Hepatocyte (in vitro differentiated cells): ENCODE data around the gene KSR1. TPM values are rescaled to one million over a fixed set of nuclear protein-coding genes. Genes with fewer than 3 reads are reported as not detected.
"Not testable (repeated sequence)": the region's sequence is repeated elsewhere in the genome, so short reads cannot be mapped to it uniquely, and the experiment has no call there.

Experiments used
- DNase-seq: peaks from one replicate; pipeline ENCODE4 v3.0.0-alpha.2; 2016; ENCODE audit warnings: low spot score
- H2AFZ ChIP-seq: fragments of 200-600 bp; sonication (generic); 2 replicates; pipeline ENCODE4 v1.6.0; 2016; ENCODE audit warnings: antibody characterized with exemption, mild to moderate bottlenecking
- H3K27ac ChIP-seq: fragments of 200-600 bp; sonication (generic); 2 replicates; pipeline ENCODE4 v1.5.1; 2016; ENCODE audit warnings: mild to moderate bottlenecking
- H3K27me3 ChIP-seq: fragments of 200-600 bp; sonication (generic); 2 replicates; pipeline ENCODE4 v1.6.1; 2016
- H3K36me3 ChIP-seq: fragments of 200-600 bp; sonication (generic); replicated peaks from 2 replicates; pipeline ENCODE4 v1.5.1; 2016; ENCODE audit warnings: low read depth; ENCODE audit not compliant: insufficient read depth
- H3K4me1 ChIP-seq: fragments of 200-600 bp; sonication (generic); 2 replicates; pipeline ENCODE4 v1.5.1; 2016; ENCODE audit warnings: mild to moderate bottlenecking, moderate library complexity; ENCODE audit not compliant: insufficient read depth
- H3K4me2 ChIP-seq: fragments of 200-600 bp; sonication (generic); 2 replicates; pipeline ENCODE4 v1.6.0; 2016
- H3K4me3 ChIP-seq: fragments of 200-600 bp; sonication (generic); 2 replicates; pipeline ENCODE4 v1.5.1; 2016; ENCODE audit warnings: mild to moderate bottlenecking
- H3K79me2 ChIP-seq: fragments of 200-600 bp; sonication (generic); 2 replicates; pipeline ENCODE4 v1.6.0; 2017; ENCODE audit warnings: mild to moderate bottlenecking
- H3K9me2 ChIP-seq: fragments of 200-600 bp; sonication (generic); replicated peaks from 2 replicates; pipeline ENCODE4 v1.6.0; 2017; ENCODE audit warnings: mild to moderate bottlenecking; ENCODE audit not compliant: insufficient read depth
- H3K9me3 ChIP-seq: fragments of 200-600 bp; sonication (generic); 2 replicates; pipeline ENCODE4 v1.5.1; 2016; ENCODE audit warnings: low read depth, mild to moderate bottlenecking
- H4K20me1 ChIP-seq: fragments of 200-600 bp; sonication (generic); 2 replicates; pipeline ENCODE4 v1.6.0; 2016; ENCODE audit warnings: mild to moderate bottlenecking; ENCODE audit not compliant: insufficient read depth, poor library complexity, severe bottlenecking
- EZH2 ChIP-seq: fragments of 200-600 bp; sonication (generic); IDR thresholded peaks from 2 replicates; pipeline ENCODE4 v1.6.1; 2016; ENCODE audit warnings: antibody characterized with exemption, mild to moderate bottlenecking, borderline replicate concordance
- EZH2phosphoT487 ChIP-seq: fragments of 200-600 bp; sonication (generic); IDR thresholded peaks from one replicate; pipeline ENCODE4 v1.6.1; 2018; ENCODE audit warnings: antibody characterized with exemption, mild to moderate bottlenecking, low read depth, moderate library complexity; ENCODE audit not compliant: unreplicated experiment, severe bottlenecking
- WGBS: methylation state at CpG from one replicate; pipeline ENCODE4 v1.1.6; 2016; ENCODE audit warnings: low lambda C conversion rate; ENCODE audit errors: missing lambda C conversion rate; 5-methylcytosine and 5-hydroxymethylcytosine counted together
- polyA plus RNA-seq: library from polyadenylated mRNA; unstranded; fragments of >200 nt; fragmentation: Nextera tagmentation; extraction: Ambion mirVana; gene quantifications from 2 replicates; pipeline ENCODE4 v1.2.1, GENCODE V29; 2016
- total RNA-seq: library from RNA; depleted of rRNA; stranded (reverse); fragments of >200 nt; gene quantifications from 2 replicates; pipeline ENCODE4 v1.2.3, GENCODE V29; 2014
- TF ChIP-seq, protein P1 (sequence below): fragments of 200-600 bp; sonication (generic); IDR thresholded peaks from 2 replicates; pipeline ENCODE4 v1.5.1; 2016; ENCODE audit warnings: antibody characterized with exemption, mild to moderate bottlenecking; ENCODE audit not compliant: poor library complexity

KSR1 gene
- total and polyA plus RNA-seq, 2 experiments from 2014 or later, result 16.2 to 32.6 TPM

DNA sequence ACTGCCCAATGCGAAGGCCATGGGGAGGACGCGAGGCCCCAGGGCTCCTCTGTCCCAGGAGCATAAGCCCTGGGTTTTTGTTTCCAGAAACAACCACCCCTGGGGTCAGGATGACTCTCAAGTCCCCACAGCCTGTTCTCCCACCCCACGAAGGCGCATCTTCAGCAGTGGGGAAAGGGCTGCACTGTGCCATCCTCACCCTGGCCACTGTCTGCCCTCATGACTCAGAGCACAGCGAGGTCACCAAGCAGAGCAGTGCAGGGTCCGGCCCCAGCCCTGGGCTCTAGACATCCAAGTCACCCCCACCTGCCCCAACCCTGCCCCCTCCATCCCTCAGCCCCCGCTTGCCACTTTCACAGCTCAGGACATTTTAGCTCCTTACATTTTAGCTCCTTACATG lies 22.7 kb upstream of the KSR1 start:
- H3K79me2 ChIP-seq, result no peaks in the 10 kb centered on the region
- no peak overlapping the region for H3K4me3 ChIP-seq
- H4K20me1 ChIP-seq, result no peaks in the 10 kb centered on the region
- H3K9me3 ChIP-seq, result no peaks in the 10 kb centered on the region
- TF ChIP-seq EZH2 (no peak), EZH2phosphoT487 (no peak)
- TF ChIP-seq, protein P1, sequence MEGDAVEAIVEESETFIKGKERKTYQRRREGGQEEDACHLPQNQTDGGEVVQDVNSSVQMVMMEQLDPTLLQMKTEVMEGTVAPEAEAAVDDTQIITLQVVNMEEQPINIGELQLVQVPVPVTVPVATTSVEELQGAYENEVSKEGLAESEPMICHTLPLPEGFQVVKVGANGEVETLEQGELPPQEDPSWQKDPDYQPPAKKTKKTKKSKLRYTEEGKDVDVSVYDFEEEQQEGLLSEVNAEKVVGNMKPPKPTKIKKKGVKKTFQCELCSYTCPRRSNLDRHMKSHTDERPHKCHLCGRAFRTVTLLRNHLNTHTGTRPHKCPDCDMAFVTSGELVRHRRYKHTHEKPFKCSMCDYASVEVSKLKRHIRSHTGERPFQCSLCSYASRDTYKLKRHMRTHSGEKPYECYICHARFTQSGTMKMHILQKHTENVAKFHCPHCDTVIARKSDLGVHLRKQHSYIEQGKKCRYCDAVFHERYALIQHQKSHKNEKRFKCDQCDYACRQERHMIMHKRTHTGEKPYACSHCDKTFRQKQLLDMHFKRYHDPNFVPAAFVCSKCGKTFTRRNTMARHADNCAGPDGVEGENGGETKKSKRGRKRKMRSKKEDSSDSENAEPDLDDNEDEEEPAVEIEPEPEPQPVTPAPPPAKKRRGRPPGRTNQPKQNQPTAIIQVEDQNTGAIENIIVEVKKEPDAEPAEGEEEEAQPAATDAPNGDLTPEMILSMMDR, result no peak
- no peak overlapping the region for H3K27ac ChIP-seq
- H3K4me1 ChIP-seq, result no peaks in the 10 kb centered on the region
- 90% methylated on average over 6 of the region's 8 CpGs for WGBS
- no peaks in the 10 kb centered on the region for H3K9me2 ChIP-seq
- H3K4me2 ChIP-seq, result no peak overlapping the region
- no peak for DNase-seq
- H3K36me3 ChIP-seq, result no peaks in the 10 kb centered on the region
- H3K27me3 ChIP-seq, result no peaks in the 10 kb centered on the region
- no peak overlapping the region for H2AFZ ChIP-seq

DNA sequence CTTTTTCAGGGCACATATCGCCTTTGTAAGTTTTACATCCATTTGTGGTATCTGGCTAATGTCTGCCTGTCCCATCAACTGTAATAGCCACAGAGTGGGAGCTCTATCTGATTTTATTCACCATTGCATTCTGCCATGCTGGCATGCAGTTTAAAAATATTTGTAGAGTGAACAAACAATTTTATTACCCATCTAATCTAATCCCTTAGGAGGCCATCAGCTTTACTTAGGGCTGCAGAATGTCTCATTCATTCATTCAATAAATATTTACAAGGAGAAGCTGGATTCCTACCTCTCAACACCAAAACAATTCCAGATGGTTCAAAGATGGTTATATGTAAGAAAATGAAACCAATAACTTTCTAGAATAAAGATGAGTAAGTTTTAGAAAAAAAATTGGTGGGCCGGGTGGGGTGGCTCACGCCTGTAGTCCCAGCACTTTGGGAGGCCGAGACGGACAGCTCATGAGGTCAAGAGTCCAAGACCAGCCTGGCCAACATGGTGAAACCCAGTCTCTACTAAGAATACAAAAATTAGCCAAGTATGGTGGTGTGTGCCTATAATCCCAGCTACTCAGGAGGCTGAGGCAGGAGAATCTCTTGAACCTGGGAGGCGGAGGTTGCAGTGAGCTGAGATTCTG lies 20.7 kb upstream of the KSR1 start:
- 75% methylated on average over 6 of the region's 6 CpGs for WGBS
- DNase-seq, H3K4me1 ChIP-seq, H3K36me3 ChIP-seq, H3K27me3 ChIP-seq, H4K20me1 ChIP-seq, H2AFZ ChIP-seq, H3K79me2 ChIP-seq, H3K4me2 ChIP-seq, H3K4me3 ChIP-seq, H3K9me3 ChIP-seq, H3K27ac ChIP-seq, H3K9me2 ChIP-seq: not testable (repeated sequence)
- TF ChIP-seq EZH2phosphoT487, result peak; percentile 40

DNA sequence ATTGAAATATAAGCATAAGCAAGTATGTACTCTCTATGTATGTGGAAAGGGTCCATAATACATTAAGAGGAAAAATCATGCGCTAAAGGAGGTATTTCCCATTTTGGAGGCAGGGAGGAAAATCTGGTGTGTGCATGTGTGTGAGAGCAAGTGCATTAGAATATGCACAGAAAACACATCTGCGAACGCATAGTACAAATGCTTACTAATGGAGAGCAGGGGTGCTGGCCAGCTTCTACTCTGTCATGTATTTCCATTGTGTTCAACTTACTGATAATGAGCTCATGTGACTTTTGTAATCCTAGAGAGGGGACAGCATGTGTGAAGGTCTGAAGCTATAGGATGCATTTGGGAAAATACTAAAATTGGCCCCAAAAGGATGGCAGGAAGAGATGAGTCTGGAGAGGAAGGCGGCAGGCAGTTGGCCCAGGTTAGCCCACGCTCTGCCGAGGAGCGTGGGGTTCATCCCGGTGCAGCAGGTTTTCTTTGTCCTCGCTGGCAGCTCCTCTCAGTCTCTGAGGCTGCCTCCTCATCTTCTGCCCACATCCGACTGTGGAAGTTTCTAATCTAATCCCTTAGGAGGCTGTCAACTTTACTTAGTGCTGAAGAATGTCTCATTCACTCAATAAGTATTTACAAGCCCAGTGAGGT lies 17.8 kb upstream of the KSR1 start:
- Histone ChIP-seq H3K27me3 (no peaks in the 10 kb centered on the region), H3K4me3 (no peak overlapping the region), H3K36me3 (no peaks in the 10 kb centered on the region), H3K9me3 (no peaks in the 10 kb centered on the region), H2AFZ (no peak overlapping the region), H3K9me2 (no peaks in the 10 kb centered on the region), H4K20me1 (no peaks in the 10 kb centered on the region), H3K4me2 (no peak overlapping the region), H3K4me1 (no peaks in the 10 kb centered on the region), H3K27ac (no peak overlapping the region), H3K79me2 (no peaks in the 10 kb centered on the region)
- WGBS, result 86% methylated on average over 10 of the region's 10 CpGs
- TF ChIP-seq, protein P1, result no peak
- no peak for TF ChIP-seq EZH2phosphoT487
- TF ChIP-seq EZH2, result no peak
- no peak for DNase-seq

DNA sequence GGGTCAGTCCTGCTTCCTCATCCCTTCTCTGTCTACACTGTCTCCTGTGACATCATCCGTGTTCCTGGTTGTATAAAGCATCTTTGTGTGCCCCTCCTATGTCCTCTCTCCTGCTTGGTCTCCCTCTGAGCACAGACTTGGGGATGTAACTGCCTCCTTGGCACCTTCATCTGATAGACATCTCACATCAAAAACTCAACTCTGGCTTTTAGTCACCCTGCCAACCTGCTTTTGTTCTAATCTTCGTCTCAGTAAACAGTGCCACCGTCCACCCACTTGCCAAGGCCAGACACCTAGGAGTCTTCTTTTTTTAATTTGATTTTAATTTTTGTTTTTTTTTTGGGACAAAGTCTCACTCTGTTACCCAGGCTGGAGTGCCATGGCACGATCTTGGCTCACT lies 16.9 kb upstream of the KSR1 start:
- H4K20me1 ChIP-seq, result no peaks in the 10 kb centered on the region
- no peaks in the 10 kb centered on the region for H3K9me2 ChIP-seq
- DNase-seq, result no peak
- H3K4me3 ChIP-seq, result no peak overlapping the region
- H3K4me1 ChIP-seq, result no peaks in the 10 kb centered on the region
- no peak overlapping the region for H3K4me2 ChIP-seq
- no peak overlapping the region for H2AFZ ChIP-seq
- H3K36me3 ChIP-seq, result no peaks in the 10 kb centered on the region
- no peak for TF ChIP-seq EZH2phosphoT487
- TF ChIP-seq, protein P1, result no peak
- no peak for TF ChIP-seq EZH2
- no peaks in the 10 kb centered on the region for H3K27me3 ChIP-seq
- no peaks in the 10 kb centered on the region for H3K9me3 ChIP-seq
- 85% methylated on average over 4 of the region's 4 CpGs for WGBS
- H3K79me2 ChIP-seq, result no peaks in the 10 kb centered on the region
- H3K27ac ChIP-seq, result no peak overlapping the region
